ENCODE results near the gene DNAI1.

Gene DNAI1

DNA sequence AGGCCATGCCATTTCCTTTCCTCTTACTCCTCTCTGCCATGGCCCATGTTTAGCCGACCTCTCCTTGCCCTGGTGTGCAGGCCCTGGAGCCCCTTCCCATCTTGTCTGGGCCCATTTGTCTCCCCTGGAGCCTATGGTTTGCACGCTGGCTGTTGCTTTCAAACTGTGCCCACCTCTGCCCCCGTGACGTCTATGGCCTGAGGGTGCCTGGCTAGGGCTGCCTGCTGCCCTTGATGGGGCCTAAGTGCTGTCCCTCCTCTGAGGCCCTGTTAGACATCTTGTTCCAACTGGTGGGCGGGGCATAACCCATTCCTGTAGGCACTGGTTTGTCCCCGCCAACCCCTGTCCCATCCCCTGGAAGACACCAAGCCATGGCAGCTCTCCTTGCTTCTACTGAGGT, 86.9 kb downstream of the DNAI1 start:
- DNase-seq (ENCODE audit: low read depth), result no peak

DNA sequence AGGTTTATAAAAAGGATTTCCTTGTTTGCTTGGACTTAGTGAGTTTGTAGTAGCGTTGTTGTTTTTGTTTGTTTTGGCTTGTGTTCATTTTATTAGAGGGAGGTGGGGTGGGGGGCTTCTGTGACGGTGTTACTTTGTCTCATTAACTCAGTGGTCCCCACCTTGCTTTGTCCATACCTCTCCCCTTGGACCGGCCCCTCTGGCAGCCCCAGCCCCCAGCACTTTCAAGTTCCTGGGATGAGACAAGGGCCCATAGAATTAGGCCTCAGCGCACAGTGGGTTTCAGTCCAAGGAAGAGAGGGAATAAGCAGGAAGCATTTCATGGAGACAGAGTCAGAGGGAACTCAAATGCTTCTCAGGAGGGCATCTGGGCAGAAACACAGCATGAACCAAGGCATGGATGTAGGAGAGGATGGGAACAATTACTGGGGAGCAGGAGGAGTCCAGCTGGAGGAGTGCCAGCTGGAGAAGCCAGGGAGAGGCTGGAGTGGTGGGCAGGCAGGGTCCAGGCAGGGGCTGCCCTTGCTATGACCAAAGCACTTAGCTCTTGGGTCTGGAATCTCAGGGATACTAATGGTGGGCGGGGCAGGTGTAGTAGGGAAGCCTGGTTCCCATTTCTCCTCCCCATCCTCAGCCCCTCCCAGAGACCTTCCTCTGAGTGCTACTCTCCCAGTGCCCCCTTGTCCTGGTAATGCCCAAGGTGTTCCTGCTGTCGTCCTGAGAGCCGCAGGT, 87.7 kb downstream of the DNAI1 start:
- no peak for DNase-seq (ENCODE audit: low read depth)

DNA sequence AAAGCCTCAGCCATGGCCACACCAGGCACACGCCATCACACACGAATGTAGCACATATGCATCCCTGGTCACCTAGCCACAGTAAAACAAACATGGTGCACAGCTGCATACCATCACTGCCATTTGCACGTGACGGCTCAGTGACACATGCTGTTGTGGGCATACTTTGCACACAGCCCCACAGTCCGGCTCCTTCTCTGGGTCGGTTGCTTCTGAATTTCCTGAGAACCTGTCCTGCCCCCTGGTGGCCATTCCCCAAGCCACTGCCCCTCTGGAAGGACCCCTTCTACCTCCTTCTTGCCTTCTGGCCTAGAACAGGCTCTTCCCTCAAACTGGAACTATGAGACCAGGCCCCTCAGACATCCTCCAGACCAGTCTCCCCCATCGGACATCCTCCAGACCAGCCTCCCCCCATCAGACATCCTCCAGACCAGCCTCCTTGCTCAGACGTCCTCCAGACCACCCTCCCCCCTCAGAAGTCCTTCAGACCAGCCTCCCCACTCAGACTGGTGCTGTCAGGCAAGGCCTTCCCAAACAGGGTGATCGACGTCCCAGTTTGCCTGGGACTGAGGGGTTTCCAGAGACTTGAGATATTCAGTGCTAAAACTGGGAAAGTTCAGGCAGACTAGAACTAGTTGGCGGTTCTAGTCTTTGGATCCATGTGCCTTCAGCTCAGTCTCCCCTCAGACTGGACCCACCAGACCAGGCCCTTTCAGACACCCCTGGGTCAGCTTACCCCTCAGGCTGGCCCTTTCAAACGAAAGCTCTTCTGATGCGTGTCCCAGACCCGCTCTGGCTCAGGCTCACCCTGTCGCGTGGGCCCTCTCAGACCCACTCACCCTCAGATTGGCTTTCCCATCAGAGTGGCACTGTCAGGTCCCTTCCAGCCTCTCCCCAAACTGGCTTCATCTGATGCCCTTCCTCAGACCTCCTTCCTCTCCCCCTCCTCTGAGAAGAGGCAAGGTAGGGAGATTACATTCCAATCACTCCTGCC, 88.5 kb downstream of the DNAI1 start:
- DNase-seq (ENCODE audit: low read depth), result no peak

DNA sequence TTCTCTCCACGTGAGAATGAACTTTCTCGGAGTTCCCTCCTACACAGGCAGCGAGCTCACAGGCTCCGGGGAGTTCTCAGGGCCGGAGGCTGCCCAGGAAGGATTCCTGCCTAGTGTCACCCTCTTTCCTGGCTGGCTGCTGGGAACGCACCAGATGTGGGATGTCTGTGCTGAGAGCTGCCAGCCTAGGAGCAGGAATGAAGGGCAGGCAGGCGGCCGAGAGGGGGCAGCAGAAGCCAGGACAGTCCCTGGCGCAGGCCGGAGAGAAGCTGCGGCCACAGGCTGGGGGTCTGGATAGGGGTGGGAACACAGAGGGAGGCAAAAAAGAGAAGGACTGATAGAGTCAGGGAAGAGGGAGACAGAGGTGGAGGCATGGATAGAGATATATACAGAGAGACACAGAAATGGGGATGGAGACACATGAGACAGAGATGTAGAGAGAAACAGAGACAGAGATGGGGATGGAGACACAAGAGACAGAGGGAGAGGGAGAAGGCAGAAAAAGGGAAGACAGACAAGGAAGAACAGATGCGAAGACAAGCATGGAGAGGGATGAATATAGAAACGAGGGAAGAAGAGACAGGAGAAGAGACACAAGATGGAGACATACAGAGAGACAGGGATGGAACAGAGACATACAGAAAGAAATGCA, 89.5 kb downstream of the DNAI1 start:
- DNase-seq (ENCODE audit: low read depth), result no peak

DNA sequence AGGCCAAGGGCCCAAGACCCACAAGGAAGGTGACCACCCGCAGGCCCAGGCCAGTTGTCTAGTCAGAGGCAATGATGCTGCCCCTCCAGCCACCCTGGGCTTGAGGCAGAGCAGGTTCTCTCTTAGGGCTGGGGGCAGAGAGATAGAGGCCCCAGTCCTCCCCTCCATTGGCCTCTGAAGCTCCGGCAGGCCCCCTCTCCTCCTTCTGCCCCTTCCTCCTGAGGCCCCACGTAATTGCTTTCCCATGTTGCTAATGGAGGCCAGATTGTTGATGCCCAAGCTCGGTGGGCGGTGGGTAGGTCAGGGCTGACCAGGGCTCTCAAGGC, 90.8 kb downstream of the DNAI1 start:
- no peak for DNase-seq (ENCODE audit: low read depth)

DNA sequence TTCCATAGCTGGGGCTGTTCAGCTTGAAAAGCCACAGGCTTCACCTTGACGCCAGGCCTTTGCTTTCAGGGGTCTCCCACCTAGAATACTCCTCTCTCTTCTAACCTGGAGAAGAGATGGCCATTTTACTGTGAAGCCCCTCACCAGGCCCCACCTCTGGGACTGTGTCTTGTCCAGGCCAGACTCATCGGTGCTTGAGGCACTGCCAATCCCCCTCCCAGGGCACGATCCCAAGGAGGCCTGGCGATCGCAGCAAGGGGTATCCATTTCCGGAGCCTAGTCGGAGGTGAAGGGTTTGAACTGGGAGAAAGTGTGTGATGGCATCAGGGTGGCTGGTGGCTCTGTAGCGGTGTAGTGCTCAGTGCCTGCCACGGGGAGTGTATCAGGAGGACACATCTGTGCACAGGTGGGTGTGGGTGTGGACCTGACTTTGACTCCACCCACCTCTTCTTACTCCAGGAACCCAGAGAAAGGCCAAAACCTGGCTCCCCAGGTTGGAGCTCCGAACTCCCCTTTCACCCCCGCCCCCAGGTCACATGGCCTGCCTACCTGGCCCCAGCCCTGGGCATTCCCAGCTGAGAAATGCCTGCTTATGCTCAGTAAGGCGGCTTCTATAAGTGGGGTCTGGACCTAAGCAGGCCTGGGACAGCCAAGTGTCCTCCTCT, 91.5 kb downstream of the DNAI1 start:
- no peak for DNase-seq (ENCODE audit: low read depth)

DNA sequence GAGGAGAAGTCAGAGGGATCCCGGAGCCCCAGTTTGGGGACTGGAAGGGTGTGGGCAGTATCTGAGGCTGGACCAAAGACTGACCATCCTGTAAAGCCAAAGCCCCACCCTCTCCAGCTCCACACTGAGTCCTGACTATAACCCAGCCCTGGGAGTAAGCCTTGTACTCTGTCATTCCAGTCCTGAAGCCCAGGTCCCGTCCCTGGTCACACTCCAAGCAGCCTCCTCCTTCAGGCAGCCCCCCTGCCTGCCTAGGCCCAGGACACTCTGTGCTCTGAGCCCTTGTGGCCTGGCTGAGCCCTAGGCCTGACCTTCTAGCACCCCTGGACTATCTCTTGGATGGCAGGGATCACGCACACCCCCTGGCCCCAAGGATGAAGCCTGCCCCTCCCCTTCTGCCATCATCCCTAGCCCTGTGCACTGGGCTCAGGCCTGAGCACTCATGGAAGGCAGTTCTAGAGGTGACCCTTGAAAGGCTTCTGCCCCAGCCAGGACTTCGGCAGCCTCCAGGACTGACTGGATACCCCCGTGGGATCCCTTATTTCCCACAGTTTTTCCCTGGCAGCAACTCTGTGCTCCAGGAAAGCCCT, 92.2 kb downstream of the DNAI1 start:
- no peak for DNase-seq (ENCODE audit: low read depth)

DNA sequence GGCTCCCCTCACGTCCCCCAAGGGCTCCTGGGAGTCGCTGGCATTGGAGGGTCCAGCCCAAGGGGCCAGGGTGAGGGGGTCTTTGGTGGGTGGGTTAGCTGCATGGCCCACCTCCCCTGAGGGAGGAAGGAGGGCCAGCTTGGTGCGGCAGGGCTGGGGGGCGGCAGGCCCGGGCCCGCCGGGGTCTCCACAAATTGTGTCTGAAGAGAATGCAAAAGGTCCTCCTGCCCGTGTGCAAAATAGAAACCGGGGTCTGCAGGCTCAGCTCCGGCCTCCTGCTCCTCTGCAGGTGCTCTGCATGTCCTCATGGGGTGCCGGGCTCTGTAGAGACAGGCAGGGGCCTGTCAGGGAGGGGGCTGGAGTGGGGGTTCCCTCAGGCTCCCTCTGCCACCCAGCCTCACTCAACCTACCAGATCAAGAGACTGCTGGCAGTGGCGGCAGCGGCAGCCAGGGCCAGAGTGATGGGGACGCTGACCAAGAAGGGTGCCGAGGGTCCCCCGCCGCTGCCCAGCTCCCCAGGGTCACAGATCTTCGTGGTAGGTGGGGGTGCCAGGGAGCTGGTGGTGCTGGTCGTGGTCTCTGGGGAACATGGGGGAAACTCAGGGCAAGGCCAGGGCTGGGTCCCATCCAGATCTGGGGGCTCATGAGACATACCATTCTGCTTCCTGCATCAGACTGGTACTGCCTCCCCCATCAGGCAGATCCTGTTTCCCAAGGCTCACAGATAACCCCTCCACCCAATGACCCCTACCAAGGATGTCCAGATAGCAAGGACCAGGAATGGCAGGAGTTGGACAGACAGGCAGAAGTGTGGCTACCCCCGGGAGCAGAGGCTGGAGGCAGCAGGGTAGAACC, 93.4 kb downstream of the DNAI1 start:
- no peak for DNase-seq (ENCODE audit: low read depth)

DNA sequence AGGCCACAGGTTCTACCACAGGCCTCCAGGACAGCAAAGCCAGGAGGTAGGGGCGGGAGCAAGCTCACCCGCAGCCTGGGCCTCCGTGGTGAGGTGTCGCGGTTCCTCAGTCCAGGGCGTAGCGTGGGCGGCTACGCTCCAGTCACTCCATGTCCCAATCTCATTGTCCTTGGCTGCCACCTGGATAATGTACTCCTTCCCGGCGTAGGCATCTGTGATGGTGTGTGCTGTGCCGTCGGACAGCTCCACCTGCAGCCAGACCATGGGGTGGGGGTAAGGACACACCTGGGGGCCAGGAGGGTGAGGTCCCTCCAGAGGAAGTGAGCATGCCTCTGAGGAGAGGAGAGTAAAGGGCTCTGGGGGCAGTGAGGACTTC, 94.0 kb downstream of the DNAI1 start:
- no peak for DNase-seq (ENCODE audit: low read depth)

DNA sequence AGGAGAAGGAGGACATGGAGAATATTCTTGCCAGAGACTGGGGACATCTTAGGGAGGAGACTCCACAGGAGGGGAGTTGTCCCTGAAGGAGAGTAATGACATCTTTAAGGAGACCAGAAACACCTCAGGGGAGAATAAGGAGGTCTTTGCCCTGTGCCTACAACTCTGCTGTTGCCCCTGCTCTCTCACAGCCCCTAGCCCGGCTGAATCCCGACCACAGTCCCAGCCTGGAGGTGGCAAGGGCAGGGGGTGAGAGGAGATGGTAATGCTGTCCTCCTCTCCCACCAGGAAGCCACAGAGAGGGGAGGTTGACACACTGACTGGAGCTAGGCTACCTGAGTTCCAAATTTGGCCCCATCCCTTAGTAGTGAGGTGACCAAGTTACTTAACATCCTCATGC, 94.4 kb downstream of the DNAI1 start:
- no peak for DNase-seq (ENCODE audit: low read depth)

DNA sequence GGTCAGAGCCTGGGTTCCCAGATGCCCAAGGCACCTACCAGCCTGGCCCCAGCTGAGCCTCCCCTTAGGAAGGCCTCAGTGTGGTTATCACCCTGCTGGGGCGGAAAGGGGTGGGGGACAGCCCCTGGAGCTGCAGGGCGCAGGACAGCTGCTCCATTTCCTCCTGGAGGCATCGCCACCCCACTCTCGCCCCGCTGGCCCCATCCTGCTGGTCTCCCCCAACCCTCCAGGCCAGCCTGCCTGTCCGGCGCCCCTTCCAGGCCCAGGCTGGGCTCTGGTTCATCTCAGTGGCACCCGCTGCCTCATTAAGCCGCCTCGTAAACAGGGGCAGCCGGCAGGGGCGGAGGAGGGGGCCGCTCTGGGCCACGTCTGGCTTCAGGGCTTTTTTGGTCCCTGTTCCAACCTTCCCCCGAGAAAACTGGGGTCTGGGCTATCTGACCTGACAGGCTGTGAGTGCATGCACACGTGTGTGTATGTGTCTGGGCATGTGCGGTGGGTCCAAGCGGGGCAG, 95.0 kb downstream of the DNAI1 start:
- DNase-seq (ENCODE audit: low read depth), result no peak

DNA sequence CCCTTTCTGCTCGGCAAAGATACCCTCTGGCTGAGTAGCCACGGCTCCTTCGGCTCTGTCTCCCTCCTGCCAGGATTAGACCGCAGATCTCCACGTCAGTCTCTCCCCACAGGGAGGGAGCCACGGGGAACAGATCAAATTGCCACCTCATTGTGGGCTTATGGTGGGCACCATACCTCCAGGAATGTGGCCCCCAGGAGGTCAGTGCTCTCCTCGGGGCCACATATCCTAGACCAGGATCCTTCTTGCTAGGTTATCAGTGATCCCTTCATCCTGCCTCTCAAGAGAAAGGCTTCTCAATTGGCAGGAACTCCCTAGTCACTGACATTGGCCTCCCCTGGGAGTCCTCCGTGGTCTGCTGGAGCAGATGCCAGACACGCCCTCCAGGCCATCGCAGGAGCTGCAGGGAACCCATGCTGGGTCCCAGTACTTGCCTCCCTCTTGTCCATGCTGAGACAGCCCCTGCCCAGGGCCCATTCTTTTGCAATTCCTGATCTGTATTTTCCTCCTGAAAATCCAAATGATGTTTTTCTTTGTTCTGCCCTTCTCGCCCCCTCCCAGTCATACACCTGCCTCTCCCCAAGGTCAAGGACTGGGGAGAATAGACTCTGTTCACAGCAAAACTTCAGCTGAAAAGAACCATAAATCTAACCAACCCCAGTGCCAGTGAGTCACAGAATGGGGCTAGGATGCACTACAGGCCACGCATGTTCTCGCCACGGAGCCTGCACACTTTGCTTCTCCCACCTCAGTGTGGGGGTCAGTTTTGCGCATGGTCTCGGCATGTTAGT, 95.8 kb downstream of the DNAI1 start:
- no peak for DNase-seq (ENCODE audit: low read depth)

DNA sequence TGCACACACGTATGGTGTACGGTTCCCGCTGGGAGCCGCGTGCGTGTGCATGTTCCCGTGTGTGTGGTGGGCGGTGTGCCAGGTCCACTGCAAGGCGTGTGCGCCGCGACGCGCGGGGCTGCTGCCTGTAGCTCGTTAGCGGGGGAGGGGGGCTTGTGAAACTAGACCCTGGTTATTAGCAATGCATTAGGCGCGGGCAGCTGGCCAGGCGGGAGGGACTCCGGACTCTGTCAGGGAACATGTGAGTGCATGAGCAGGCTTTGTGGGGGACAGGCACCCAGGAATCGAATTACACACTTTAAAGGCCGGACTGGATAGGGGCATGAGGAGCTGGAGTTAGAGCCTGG, 96.4 kb downstream of the DNAI1 start:
- no peak for DNase-seq (ENCODE audit: low read depth)

DNA sequence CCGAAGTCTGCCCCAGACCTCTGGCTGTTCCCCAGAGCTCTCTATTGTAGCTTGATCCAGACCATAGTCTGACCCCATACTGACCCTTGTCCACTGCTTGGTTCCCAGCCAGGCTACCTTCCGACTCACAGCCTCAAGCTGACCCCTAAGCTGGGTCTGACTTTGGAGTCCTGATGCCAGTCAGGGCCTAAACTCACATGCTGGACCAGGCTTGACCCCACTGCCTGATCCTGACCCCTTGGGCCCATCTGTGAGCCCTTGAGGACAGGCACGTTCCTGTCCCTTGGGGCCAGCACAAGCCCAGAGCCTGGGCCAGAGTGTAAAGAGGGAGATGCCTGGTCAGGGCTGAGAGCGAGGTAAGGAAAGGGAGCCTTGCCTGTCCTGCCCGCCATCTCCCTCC, 96.9 kb downstream of the DNAI1 start:
- DNase-seq (ENCODE audit: low read depth), result no peak

DNA sequence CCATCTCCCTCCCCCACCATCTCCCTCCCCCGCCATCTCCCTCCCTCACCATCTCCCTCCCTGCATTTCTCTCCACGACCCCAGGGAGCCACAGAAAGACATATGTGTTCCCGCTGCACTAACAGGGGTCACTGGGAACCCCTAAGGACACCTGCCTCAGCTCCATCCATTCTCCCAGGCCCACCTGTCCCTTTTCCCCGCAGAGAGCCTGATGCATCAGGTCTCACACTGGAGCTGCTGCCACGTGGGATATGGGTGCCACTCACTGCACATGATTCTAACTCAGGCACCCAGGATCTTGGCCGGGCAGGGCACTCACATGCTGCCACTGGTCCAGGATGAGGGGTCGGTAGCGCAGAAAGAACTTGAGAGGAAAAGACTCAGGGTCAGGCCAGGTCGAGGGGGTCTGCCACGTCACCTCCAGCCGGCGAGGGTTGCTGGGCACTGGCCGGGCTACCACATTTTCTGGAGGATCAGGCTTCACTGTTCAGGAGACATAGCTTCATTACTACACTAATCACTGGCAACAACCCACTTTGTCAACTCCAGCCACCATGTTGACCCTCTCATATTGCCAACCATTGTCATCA, 97.4 kb downstream of the DNAI1 start:
- no peak for DNase-seq (ENCODE audit: low read depth)

DNA sequence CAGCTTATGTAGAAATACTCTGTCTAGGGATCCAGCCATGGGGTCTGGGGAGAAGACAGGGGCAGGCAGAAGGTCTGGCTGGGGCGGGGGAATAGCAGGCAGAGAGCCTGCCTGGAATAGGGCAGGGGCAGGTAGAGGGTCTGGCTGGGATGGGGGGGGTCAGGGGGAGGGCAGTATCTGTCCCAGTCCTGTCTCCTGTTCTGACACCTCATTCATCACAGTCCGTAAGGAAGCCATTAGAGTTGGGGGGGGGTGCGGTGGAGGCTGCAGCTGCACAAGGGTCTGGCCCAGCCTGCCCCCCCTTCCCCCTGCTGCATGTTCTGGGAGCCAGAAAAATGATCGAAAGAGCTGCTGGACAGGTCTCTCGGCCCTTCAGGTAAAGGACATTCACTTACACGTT, 98.3 kb downstream of the DNAI1 start:
- DNase-seq (ENCODE audit: low read depth), result no peak

DNA sequence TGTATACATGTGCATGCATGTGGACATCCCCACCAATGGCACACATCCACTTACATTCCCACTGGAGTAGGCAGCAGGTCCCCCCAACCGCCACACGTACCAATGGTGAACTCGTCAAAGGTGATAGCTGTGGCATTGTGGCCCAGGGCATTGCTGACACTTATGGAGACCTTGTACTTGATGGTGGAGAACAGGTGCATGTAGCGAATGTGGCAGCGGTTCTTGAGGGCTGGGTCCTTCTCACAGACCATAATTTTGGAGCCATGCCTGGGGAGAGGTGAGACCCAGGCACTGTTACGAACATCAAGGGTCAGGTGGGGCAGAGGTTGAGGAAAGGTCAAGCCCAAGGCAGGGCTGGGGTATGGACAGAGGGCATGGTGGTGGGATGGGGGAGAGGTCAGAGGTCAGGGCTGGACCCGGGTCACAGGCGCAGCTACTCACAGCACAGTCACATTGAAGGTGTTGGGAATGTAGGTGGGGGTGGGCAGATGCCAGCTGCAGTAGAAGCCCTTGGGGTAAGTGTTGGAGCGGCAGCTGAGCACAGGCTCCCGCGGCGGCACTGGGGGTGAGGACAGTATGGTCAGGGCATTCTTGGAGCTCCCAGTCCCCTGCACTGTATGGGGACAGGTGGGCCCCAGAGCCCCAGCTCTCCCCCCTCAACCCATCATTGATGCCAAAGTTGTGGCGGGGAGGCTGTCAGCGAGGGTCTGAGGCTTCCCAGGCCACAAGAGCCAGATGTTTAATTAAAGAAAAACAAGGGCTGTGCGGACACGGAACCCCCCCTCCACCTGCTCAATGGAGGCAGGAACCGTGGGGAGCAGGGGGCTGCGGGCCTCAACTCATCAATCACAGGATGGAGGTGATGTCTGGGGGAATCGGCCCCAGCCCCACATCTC, 99.1 kb downstream of the DNAI1 start:
- no peak for DNase-seq (ENCODE audit: low read depth)

DNA sequence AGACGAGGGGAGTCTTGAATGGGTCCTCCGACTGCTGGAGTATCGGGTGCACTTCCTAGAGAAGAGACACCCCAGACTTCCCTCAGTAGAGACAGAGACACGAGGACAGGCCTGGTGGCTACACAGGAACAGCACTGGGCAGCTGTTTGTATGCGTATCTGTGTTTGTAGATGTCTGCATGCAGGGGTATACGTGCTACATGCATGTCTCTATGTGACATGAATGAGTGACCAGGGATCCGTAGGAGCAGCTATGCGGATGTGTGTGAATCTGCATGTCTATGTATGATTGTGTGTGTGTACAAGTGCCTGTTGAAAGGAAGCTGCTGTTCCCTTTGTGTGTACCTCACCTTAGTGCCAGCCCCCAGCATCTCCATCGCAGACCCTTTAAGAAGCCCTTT, 99.8 kb downstream of the DNAI1 start:
- no peak for DNase-seq (ENCODE audit: low read depth)

All from T-helper 22 cell (primary cell).